ENCODE measurements around the gene MCRS1.
A peak's percentile ranks its signal among the peaks of the same experiment; 100 is the strongest.

Gene MCRS1

DNA sequence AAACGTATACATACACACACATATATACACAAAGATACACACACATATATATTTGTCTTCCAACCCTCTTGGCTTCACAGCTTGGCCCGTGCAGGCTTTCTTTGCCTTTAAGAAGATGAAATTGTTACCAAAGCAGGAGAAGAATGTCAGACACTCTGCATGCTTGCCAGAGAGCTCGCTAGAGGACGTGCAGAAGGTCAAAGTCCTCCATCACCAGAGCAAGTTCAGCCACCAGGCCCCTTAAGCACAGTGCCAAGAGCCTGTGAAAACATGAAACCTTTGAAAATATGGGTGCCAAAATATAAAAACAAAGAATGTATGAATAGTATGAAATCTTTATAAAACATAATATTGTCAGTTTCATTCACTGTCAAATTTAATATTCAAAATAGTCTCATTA lies 14.9 kb upstream of the MCRS1 start:
- no peak overlapping the region for H3K4me3 ChIP-seq (ENCODE audit: low read depth, low read length)

DNA sequence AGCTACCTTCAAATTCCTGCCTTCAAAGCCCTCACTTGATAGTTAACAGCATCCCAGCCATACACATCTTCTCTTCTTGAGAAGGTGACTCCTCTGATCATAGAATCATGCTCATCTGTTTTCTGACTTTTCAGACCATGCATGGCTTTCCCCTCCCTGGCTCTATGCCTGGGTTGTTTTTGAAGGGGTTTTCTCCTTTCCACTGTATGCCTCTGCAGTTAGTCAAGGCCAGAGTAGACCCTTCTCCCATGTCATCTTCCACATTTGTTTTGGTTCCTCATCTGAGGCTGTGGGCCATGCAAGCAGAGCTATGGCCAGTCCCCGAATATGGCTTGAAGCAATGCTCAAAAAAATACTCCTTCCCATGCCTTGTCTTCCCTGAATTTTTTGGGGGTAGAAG lies 14.3 kb upstream of the MCRS1 start:
- H3K4me3 ChIP-seq (ENCODE audit: low read depth, low read length): no peak overlapping the region

DNA sequence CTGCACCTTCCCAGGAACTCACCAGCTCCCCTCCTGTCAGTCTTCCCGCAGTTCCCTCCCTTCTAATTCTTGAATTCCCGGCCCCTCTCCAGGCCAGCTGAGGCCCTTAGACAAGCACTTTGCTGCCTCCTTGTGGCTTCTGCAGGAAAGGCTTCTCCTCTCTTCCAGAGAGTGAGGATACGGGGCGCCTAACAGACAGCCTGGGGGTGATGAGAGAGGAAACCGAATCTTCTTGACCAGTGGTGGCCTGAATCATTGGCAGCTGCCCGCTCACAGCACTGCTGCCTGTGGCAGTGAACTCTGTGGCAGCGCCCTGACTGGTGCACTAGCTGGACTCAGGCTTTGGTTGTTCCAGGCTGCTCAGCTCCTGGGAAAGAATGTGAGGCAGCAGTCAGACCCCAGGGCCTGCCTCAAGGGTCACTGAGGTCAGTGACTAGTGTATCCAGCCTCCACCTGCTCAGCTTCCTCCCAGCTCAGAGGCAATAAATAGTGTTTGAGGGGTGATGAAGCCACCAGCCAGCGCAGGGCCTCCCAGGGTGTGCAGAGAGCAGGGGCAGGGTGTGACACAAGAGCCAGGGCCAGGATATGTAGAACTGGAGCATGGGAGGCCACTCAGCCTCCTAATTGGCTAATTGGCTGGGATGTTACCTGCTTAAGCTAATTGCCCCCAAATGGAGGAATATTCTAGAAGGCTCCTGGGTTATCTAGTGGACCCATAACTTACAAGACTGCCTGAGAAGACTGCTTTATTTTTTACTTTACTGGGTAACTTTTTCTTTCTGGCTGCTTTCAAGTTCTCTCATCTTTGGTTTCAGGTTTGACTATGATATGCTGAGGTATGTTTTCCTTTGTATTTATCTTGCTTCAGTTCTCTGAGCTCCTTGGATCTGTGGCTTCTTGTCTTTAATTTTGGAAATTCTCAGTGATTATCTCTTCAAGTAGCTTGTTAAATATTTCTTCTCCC lies 12.9 kb upstream of the MCRS1 start:
- H3K4me3 ChIP-seq (ENCODE audit: low read depth, low read length): no peak overlapping the region

DNA sequence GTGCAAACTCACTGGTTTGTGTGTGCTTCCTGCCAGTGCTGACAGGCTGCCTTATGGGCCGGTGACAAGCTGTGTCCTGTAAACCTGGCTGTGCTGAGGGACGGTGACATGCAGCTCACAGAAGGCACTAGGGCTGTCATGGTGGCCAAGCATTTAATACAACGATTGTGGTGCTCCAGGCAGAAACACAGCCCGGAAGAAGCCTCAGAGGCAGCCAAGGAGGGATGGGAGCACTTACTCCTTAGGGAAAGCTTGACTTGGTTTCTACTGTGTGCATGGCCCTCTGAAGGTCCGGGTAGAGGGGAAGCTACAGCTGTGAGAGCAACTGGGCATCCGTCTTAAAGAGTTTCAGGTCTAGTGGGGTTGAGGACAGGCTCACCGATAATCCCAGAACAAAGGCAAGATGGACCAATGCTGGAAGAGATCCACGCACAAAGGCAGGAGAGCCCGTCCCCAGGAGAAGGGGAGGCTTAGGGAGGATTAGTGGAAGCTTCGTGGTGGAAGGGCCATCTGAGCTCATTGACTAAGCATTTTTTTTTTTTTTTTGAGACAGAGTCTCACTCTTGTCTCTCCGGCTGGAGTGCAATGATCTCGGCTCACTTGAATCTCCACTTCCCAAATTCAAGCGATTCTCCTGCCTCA lies 10.7 kb upstream of the MCRS1 start:
- no peak overlapping the region for H3K4me3 ChIP-seq (ENCODE audit: low read depth, low read length)

DNA sequence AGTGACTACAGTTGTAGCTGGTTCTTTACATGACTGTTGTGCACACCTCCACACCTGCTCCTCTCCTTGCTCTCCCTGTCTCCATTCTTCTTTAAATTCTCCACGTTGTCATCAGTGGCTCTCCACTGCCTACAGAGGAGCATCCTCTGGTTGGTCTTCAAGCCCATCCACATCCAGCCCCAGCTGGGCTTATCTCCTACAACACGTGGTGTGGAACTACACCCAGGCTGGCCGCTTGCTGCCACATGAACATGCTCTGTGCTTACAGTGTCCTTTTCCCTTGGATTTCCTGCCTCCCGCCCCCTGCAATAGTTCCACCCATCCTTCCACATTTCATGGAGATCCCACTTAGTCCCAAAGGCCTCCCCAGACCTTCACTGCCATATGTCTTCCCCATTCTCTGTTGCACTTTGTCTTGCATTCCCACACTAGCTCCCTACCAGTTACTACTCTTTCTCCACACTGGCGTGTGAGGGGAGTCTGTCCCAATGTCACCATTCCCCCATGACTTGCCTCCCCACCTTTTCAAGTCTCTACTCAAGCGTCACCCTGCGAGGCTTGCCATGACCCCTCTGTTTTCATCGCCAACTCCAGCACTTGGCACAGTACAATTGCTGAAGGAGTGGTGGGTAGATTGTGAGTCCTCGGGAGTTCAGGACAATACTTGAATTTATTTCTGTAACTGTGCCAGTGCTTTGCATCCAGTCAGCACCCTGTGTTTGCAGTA lies 9.8 kb upstream of the MCRS1 start:
- no peak overlapping the region for H3K4me3 ChIP-seq (ENCODE audit: low read depth, low read length)

DNA sequence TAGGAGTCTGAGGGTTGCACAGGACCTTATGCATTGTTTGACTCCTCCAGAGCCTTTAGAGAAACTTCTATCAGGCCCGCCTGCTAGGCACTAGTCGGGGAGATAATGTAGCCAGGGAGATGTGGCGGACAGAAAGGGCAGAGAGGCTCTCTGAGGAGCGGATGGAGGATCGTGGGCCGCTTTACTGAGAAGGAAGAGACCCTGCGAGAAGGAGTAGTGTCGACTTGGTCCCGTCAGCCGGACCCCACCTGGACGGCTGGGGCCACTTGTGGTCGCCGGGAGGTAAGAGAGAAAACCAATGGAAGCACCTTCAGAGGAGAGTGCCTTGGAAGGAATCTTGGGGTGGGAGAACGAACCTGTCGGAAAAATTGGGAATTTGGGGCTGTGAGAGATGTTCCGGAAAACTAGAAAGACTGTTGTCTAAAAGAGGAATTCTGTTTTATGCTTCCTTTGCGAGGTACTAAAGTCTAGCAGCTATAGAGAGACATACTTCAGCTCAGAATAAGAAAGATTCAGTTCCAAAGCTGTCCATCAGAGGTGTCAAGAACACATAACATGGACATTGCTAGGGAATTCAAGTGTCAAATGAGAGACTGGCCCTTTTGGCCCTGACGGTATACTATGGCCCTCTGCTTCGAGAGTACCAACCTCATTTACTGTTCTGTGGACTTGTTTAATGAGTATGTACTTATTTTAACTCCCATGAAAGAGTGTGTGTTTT lies 660 bp upstream of the MCRS1 start:
- H3K4me3 ChIP-seq (ENCODE audit: low read depth, low read length): peak overlapping the region; percentile 98

DNA sequence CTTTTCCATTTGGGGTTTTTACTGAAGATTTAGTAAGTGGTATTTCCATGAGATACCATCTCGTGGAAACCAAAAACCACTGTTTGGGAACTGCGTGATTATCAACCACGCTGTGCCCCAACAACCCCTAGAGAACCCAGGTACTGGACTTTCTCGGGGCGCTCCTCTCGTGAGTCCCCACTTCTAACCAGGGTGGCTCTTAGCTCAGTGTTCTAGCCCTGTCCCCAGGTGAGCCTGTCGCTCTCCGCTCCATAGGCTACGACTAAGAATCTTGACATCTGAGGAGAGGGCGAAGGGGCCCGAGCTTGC lies 686 bp downstream of the MCRS1 start:
- peak overlapping the region; percentile 98 for H3K4me3 ChIP-seq (ENCODE audit: low read depth, low read length)

DNA sequence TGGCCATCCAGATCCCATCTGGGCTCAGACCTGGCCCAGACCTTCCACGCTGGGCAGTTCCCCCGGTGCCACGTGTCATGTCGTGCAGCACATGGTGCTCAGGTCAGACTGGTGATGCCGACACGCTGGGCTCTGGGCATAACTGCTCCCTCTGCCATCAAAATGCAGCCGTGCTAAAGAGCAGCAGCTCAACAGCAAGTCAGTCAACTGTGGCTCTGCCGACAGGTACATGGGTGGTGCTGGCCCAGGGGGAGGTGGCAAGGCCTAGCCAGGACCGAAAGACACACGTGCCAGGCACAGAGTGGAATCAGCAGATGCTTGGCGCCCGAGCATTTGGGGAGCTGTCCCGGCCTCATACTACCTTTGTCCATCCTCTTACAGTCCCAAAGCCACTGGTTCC lies 1.6 kb downstream of the MCRS1 start:
- no peak overlapping the region for H3K4me3 ChIP-seq (ENCODE audit: low read depth, low read length)

DNA sequence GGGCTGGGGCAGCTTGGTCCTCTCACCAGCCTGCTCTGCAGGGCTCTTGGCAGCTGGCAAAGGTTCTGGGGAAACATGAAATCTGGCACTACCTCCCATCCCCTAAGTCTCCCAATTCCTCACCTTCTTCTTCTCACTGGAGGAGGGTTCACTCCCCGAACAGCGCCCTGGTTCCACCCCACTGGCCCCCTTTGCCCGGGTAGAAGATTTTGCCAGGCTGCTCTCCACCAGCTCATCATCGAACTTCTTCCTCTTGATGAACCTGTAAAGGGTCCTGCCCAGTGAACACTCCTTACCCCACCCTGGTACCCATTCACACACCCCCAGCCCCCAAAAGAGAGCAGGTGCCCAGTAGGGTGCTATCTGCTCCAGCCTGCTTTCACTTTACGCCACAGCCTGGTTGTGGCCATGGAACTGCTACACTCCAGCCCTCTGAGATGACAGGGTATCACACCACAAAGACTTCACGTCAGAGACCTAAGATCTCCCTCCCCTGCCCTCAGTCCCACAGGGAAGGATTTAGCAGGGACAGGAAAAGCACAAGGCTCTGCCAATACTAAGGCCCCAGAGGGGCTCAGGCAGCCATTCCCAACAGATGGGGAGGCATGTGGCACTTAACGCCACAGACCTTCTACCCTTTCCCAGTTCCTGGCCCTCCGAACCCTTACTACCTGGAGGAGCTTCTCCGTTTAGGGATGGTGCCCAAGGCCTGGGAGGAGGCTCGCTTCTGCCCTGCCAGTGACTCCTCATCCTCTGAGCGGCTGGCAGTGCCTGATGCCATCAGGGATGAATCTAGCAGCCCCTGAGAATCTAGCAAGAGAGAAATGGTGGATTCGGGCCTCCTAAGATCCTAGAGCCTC lies 2.3 kb downstream of the MCRS1 start:
- H3K4me3 ChIP-seq (ENCODE audit: low read depth, low read length): no peak overlapping the region

DNA sequence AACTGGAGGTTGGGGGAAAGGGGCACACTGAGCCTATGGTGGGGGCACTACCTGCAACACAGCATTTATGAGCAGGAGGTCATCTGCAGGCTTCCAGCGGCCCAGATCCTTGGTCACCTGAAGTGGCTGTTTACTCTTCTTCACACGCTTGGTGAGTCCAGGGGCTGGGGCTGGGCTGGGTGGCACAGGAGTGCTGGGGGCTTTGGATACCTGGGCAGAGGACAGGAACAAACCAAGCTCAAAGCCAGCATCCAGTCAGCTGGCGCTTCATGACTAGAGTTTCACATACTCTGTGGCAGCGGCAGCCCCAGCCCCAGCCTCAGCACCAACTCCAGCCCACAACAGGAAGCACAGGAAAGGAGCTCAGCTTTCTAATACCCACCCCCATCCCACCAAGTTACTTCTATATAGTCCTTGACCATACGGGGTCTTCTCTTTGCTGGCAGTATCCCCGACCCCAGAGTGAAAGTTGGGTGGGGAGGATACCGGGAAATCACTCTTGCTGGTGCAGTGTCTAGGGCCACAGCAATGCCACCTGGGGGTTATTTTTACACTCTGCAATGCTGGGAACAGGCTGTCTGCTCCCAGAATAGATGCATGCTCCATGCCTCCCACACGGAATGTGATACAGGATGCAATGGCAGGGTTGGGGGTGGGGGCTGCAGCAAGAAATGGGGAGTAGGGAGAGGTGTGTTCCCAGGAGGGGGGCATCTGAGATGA lies 3.1 kb downstream of the MCRS1 start:
- no peak overlapping the region for H3K4me3 ChIP-seq (ENCODE audit: low read depth, low read length)

DNA sequence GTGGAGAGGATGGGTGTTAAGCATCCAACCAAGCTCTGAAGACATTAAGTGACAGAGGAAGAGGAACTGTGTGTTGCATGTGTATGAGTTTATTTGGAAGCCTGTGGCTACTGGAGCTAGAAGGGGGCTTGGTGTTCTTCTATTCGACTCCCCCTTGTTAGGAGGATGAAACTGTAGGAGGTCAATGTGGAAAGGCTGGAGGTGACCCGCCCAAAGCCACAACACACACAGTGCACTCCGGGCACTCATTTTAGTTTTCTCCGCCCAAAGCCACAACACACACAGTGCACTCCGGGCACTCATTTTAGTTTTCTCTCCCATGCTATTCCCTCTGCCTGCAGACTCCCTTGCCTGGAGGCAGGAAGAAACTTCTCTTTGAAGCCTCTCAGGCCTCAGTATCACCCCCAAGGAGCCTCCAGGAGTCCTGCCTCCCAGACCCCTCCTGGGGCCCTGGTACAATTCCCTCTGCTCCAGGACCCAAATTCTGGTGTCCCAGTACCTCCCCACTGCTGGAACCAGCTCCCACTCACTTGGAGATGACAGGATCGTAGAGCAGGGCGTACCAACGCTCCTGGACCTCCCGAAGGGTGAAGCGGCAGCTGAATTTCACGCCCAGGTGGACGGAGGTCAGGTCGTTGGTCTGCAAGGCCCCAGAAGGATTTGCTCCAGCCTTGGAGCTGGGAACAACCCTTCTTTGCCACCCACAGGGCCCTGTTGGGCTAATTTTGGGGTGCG lies 3.8 kb downstream of the MCRS1 start:
- H3K4me3 ChIP-seq (ENCODE audit: low read depth, low read length): no peak overlapping the region

DNA sequence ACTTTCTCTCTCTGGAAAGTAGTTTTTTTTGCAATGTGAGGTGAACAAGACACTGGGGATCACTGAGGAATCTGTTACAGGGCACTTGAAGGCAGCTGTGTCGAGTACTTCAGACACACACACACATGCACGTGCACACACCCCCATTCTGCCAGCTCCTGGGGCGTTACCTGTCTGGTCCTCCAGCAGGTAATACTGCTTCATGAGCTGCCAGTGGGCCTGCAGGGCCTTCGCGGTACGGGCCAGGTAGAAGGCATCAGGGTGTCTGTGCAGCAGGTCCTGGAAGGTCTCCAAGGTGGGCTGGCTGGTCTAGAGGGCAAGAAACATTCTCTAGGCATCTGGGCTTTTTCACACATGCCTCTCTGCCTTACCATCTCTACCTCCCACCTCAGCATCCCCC lies 5.1 kb downstream of the MCRS1 start:
- no peak overlapping the region for H3K4me3 ChIP-seq (ENCODE audit: low read depth, low read length)

DNA sequence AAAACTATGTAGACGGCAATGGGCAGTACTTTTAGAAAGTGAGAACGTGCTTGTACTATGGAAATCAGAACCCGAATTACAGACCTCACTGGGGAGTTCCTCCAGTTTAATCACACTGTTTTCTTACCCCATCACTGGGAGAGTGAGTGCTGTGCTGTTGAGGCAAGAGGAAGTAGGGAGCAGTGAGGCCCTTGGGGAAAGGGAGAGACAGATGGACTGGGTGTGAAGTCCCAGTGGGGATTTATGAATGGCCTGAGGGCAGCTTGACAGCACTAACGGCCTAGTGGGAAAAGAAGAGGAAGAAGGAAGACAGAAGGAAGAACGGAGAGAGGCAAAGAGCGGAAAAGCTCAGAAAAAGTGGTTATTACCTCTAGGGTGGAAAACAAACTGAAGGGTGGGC lies 5.7 kb downstream of the MCRS1 start:
- H3K4me3 ChIP-seq (ENCODE audit: low read depth, low read length): no peak overlapping the region

DNA sequence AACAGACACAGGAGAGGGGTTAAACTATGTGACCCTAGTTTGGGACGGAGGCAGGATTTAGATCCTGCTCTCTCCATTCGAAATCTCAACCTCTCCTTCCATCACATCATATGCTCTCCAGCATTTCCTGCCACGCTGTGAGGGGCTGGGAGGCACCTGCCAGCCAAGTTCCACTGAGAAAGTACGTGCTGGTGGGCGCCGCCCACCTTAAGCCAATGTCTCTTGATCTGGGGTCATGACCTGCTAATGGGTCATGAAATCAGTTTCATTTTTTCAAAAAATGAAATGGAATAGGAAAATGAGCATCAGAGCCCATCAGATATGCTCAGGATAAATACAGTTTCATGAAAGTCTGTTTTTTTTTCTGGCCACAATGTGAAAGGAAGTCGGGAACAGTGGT lies 7.2 kb downstream of the MCRS1 start:
- no peak overlapping the region for H3K4me3 ChIP-seq (ENCODE audit: low read depth, low read length)

DNA sequence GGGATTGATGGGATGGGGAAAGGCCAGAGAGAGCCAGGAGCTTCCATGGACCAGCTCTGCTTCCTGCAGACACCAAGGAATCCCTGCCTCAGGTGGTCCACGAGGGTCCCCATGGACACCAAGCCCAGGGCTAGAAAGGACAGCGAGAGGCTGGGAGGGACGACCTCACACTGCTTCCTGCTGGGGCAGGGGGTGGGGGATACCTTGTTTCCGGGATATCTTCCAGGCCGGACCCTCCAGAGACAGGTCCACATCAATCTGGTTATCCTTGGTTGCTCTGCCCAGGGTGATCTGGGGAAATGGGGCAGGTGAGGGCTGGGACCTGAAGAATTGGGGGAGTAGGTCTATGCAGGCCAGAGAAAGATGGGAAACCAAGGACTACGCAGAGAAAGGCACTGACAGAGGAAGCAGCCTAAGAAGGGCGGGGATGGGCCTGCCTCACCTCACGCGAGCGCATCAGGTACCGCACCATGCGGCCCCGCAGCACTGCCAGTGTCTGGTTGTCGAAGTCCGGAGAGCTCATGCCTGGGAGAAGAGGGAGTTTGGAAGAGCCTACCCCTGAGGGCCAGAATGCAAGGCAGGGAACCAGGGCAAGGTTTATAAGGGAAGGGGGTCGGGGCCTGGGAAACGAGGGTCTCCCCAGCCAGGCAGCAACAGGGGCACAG lies 8.8 kb downstream of the MCRS1 start:
- no peak overlapping the region for H3K4me3 ChIP-seq (ENCODE audit: low read depth, low read length)

DNA sequence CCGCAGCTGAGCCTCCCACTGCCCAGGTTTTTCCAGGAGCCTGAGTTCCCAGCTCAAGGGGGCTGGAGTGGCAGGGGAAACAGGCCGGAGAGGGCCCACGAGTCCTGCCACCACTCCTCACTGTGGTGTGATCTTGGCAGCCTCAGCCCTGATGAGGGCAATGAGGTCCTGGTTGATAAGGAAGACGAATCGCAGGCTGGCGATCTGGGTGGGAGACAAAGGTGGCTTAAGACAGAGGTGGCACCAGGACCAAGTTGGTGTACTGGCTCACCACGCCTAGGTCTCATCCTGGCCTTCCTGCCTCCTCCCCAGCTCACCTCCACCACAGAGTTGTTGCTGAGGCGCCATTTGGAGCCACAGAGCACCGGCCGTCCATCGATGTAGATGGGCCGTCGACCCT lies 9.4 kb downstream of the MCRS1 start:
- H3K4me3 ChIP-seq (ENCODE audit: low read depth, low read length): no peak overlapping the region

DNA sequence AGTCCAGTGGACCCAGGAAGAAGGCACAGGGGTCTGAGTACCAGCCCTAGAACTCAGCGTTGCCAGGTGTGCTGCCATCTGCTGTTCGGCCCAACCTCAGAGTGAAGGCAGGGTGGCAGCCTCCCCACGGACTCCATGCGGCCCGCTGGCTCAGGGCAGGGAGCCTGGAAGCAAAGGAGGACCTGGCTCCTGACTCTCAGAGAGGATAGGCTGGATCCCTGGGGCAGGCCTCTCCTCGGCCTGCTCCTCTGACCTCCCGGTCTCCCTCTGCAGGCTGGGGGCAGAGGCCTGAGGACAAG lies 10.1 kb downstream of the MCRS1 start:
- H3K4me3 ChIP-seq (ENCODE audit: low read depth, low read length): no peak overlapping the region

DNA sequence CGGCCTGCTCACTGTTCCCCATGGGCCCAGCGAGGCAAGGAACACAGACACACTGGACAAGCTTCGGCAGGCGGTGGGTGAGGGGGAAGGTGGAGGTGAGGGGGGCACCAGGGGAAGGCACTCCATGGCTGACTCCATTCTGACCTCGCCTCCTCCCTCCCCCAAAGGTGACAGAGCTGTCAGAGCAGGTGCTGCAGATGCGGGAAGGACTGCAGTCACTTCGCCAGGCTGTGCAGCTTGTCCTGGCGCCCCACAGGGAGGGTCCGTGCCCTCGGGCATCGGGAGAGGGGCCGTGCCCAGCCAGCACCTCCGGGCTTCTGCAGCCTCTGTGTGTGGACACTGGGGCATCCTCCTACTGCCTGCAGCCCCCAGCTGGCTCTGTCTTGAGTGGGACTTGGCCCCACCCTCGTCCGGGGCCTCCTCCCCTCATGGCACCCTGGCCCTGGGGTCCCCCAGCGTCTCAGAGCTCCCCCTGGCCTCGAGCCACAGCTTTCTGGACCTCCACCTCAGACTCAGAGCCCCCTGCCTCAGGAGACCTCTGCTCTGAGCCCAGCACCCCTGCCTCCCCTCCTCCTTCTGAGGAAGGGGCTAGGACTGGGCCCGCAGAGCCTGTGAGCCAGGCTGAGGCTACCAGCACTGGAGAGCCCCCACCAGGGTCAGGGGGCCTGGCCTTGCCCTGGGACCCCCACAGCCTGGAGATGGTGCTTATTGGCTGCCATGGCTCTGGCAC lies 10.6 kb downstream of the MCRS1 start:
- no peak overlapping the region for H3K4me3 ChIP-seq (ENCODE audit: low read depth, low read length)

Data from iPS-11a (cell line).